ENCODE data around the gene ITPR2. TPM values are rescaled to one million over a fixed set of nuclear protein-coding genes. Genes with fewer than 3 reads are reported as not detected.
"Not testable (repeated sequence)": the region's sequence is repeated elsewhere in the genome, so short reads cannot be mapped to it uniquely, and the experiment has no call there.

Gene ITPR2
- total RNA-seq, 1 donor from 2014 or later: 64.0 TPM

GRCh38 chr12:26767865-26768264 lies 65.1 kb downstream of the ITPR2 start:
- TF ChIP-seq, protein P1, sequence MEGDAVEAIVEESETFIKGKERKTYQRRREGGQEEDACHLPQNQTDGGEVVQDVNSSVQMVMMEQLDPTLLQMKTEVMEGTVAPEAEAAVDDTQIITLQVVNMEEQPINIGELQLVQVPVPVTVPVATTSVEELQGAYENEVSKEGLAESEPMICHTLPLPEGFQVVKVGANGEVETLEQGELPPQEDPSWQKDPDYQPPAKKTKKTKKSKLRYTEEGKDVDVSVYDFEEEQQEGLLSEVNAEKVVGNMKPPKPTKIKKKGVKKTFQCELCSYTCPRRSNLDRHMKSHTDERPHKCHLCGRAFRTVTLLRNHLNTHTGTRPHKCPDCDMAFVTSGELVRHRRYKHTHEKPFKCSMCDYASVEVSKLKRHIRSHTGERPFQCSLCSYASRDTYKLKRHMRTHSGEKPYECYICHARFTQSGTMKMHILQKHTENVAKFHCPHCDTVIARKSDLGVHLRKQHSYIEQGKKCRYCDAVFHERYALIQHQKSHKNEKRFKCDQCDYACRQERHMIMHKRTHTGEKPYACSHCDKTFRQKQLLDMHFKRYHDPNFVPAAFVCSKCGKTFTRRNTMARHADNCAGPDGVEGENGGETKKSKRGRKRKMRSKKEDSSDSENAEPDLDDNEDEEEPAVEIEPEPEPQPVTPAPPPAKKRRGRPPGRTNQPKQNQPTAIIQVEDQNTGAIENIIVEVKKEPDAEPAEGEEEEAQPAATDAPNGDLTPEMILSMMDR (IDR thresholded peaks at IDR 0.05): no peak
- no peaks in the 10 kb centered on the region for H3K27me3 ChIP-seq (ENCODE audit: low read depth)
- ATAC-seq (no peak), DNase-seq (no peak)
- no peak overlapping the region for H3K4me3 ChIP-seq
- peaks cover 21% of the 10 kb centered on the region for H3K4me1 ChIP-seq
- H3K36me3 ChIP-seq: no peaks in the 10 kb centered on the region
- peaks cover under 1% of the 10 kb centered on the region for H3K9me3 ChIP-seq
- intact Hi-C loops (cut with DNase I): no loop called here
- no peak overlapping the region for H3K27ac ChIP-seq

DNA sequence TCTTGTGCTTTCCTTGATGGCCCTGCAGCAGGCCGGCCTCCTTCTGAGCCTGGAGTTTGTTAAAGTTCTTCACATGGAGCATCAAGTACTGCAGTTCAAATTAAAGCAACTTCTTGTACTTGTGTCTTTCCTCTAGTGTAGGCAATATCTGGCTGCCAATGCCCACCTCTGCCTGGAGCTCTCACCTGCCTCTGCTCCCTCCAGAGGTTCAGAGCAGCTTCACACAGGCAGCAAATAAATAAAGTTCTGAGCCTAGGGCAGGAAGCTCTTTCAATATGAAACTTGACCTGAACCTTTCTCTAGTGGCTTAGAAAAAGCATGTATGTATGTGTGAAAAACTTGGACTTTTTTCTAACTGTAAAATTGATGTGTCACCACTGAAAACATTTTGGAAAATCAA lies 65.9 kb downstream of the ITPR2 start:
- TF ChIP-seq, protein P1 (IDR thresholded peaks at IDR 0.05): no peak
- ATAC-seq (no peak), DNase-seq (no peak)
- Histone ChIP-seq H3K4me3 (no peak overlapping the region), H3K36me3 (no peaks in the 10 kb centered on the region), H3K4me1 (peaks cover 21% of the 10 kb centered on the region), H3K27me3 (ENCODE audit: low read depth) (no peaks in the 10 kb centered on the region), H3K9me3 (peaks cover 8% of the 10 kb centered on the region), H3K27ac (no peak overlapping the region)
- intact Hi-C loops (cut with DNase I): no loop called here

DNA sequence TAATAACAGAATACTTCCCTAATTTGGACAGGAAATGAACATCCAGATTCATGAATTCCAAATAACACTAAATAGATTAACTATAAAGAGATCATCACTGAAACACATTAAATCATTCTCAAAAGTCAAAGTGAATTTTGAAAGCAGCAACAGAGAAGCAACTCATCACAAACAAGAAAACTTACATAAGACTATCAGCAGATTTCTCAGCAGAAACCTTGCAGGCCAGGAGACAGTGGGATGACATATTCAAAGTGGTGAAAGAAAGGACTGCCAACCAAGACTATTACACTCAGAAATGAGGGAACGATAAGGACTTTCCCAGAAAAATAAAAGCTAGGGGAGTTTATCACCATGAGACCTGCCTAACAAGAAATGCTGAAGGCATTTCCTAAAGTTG lies 70.8 kb downstream of the ITPR2 start:
- TF ChIP-seq, protein P1 (IDR thresholded peaks at IDR 0.05): no peak
- Histone ChIP-seq H3K27me3 (ENCODE audit: low read depth) (no peaks in the 10 kb centered on the region), H3K4me1 (no peaks in the 10 kb centered on the region), H3K4me3 (no peak overlapping the region), H3K36me3 (no peaks in the 10 kb centered on the region), H3K9me3 (peaks cover 19% of the 10 kb centered on the region), H3K27ac (no peak overlapping the region)
- intact Hi-C loops (cut with DNase I): no loop called here
- ATAC-seq (no peak), DNase-seq (no peak)

- intact Hi-C loops (cut with DNase I): no loop called here
- no peaks in the 10 kb centered on the region for H3K4me1 ChIP-seq
- H3K36me3 ChIP-seq: no peaks in the 10 kb centered on the region
- peaks cover 19% of the 10 kb centered on the region for H3K9me3 ChIP-seq
- DNase-seq (no peak), ATAC-seq (no peak)
- no peaks in the 10 kb centered on the region for H3K27me3 ChIP-seq (ENCODE audit: low read depth)
- H3K27ac ChIP-seq: no peak overlapping the region
- H3K4me3 ChIP-seq: no peak overlapping the region
- TF ChIP-seq, protein P1 (IDR thresholded peaks at IDR 0.05): no peak
Observed at GRCh38 chr12:26761775-26762174, 71.2 kb downstream of the ITPR2 start.

GRCh38 chr12:26760657-26761293 lies 72.2 kb downstream of the ITPR2 start:
- intact Hi-C loops (cut with DNase I): no loop called here
- Histone ChIP-seq H3K27ac (no peak overlapping the region), H3K9me3 (peaks cover 21% of the 10 kb centered on the region), H3K4me3 (no peak overlapping the region), H3K27me3 (ENCODE audit: low read depth) (no peaks in the 10 kb centered on the region), H3K36me3 (no peaks in the 10 kb centered on the region), H3K4me1 (no peaks in the 10 kb centered on the region)
- DNase-seq: no peak
- ATAC-seq: no peak
- TF ChIP-seq, protein P1 (IDR thresholded peaks at IDR 0.05): no peak

GRCh38 chr12:26755362-26755761 lies 77.6 kb downstream of the ITPR2 start:
- H3K4me3 ChIP-seq; H3K4me1 ChIP-seq; H3K27ac ChIP-seq; DNase-seq; H3K27me3 ChIP-seq (ENCODE audit: low read depth); H3K36me3 ChIP-seq; intact Hi-C loops (cut with DNase I); ATAC-seq: not testable (repeated sequence)
- peaks cover 10% of the 10 kb centered on the region for H3K9me3 ChIP-seq
